ENCODE measurements around the gene MDGA2. TPM values are rescaled to one million over a fixed set of nuclear protein-coding genes. Genes with fewer than 3 reads are reported as not detected.
"Not testable (repeated sequence)": the region's sequence is repeated elsewhere in the genome, so short reads cannot be mapped to it uniquely, and the experiment has no call there.

The MDGA2 gene
- total RNA-seq, 2 experiments from 2014 or later, result not detected

- no peak overlapping the region for H3K27ac Mint-ChIP-seq
Observed at GRCh38 chr14:47665337-47666134, 9.9 kb downstream of the MDGA2 start.

GRCh38 chr14:47662466-47662865 is 12.9 kb downstream of the MDGA2 start:
- H3K4me3 Mint-ChIP-seq, result no peak overlapping the region
- no peaks in the 10 kb centered on the region for H3K27me3 Mint-ChIP-seq (ENCODE audit: low read depth)
- no peaks in the 10 kb centered on the region for H3K4me1 Mint-ChIP-seq (ENCODE audit: low read depth)
- DNase-seq, result no peak
- no peak overlapping the region for H3K27ac Mint-ChIP-seq
- intact Hi-C loops (cut with micrococcal nuclease), result no loop called here
- H3K36me3 Mint-ChIP-seq (ENCODE audit: low read depth), result no peaks in the 10 kb centered on the region
- H3K9me3 Mint-ChIP-seq, result peaks cover 2% of the 10 kb centered on the region
- CTCF ChIA-PET, result no interaction called here

More at GRCh38 chr14:47665337-47666134, 9.9 kb downstream of the MDGA2 start:
- H3K27me3 Mint-ChIP-seq (ENCODE audit: low read depth), result no peaks in the 10 kb centered on the region
- H3K9me3 Mint-ChIP-seq, result peaks cover 2% of the 10 kb centered on the region
- H3K36me3 Mint-ChIP-seq (ENCODE audit: low read depth), result no peaks in the 10 kb centered on the region
- H3K4me3 Mint-ChIP-seq, result no peak overlapping the region
- intact Hi-C loops (cut with micrococcal nuclease), result no loop called here
- DNase-seq, result no peak
- CTCF ChIA-PET, result no interaction called here
- H3K4me1 Mint-ChIP-seq (ENCODE audit: low read depth), result no peaks in the 10 kb centered on the region

GRCh38 chr14:47660158-47660557 is 15.2 kb downstream of the MDGA2 start:
- Mint-ChIP-seq H3K4me3 (no peak overlapping the region), H3K27me3 (ENCODE audit: low read depth) (no peaks in the 10 kb centered on the region), H3K27ac (no peak overlapping the region), H3K4me1 (ENCODE audit: low read depth) (no peaks in the 10 kb centered on the region), H3K9me3 (peaks cover 2% of the 10 kb centered on the region), H3K36me3 (ENCODE audit: low read depth) (no peaks in the 10 kb centered on the region)
- CTCF ChIA-PET, result no interaction called here
- DNase-seq, result no peak
- intact Hi-C loops (cut with micrococcal nuclease), result no loop called here

- Mint-ChIP-seq H3K36me3 (ENCODE audit: low read depth) (no peaks in the 10 kb centered on the region), H3K4me1 (ENCODE audit: low read depth) (no peaks in the 10 kb centered on the region), H3K27ac (no peak overlapping the region), H3K4me3 (no peak overlapping the region), H3K9me3 (no peaks in the 10 kb centered on the region), H3K27me3 (ENCODE audit: low read depth) (no peaks in the 10 kb centered on the region)
- no peak for DNase-seq
- CTCF ChIA-PET, result no interaction called here
- intact Hi-C loops (cut with micrococcal nuclease), result no loop called here
Observed at GRCh38 chr14:47658041-47658440, 17.4 kb downstream of the MDGA2 start.

- no peaks in the 10 kb centered on the region for H3K4me1 Mint-ChIP-seq (ENCODE audit: low read depth)
- no peak overlapping the region for H3K4me3 Mint-ChIP-seq
- CTCF ChIA-PET, result no interaction called here
- H3K36me3 Mint-ChIP-seq (ENCODE audit: low read depth), result no peaks in the 10 kb centered on the region
- no peak for DNase-seq
- intact Hi-C loops (cut with micrococcal nuclease), result no loop called here
- H3K9me3 Mint-ChIP-seq, result no peaks in the 10 kb centered on the region
- H3K27me3 Mint-ChIP-seq (ENCODE audit: low read depth), result no peaks in the 10 kb centered on the region
- H3K27ac Mint-ChIP-seq, result no peak overlapping the region
Observed at GRCh38 chr14:47657143-47657542, 18.3 kb downstream of the MDGA2 start.

- Mint-ChIP-seq H3K4me1 (ENCODE audit: low read depth) (no peaks in the 10 kb centered on the region), H3K4me3 (no peak overlapping the region), H3K27ac (no peak overlapping the region), H3K27me3 (ENCODE audit: low read depth) (no peaks in the 10 kb centered on the region), H3K9me3 (no peaks in the 10 kb centered on the region), H3K36me3 (ENCODE audit: low read depth) (no peaks in the 10 kb centered on the region)
- CTCF ChIA-PET, result no interaction called here
- intact Hi-C loops (cut with micrococcal nuclease), result no loop called here
- DNase-seq, result no peak
Observed at GRCh38 chr14:47651337-47651736, 24.1 kb downstream of the MDGA2 start.

- no peak overlapping the region for H3K27ac Mint-ChIP-seq
- no peaks in the 10 kb centered on the region for H3K36me3 Mint-ChIP-seq (ENCODE audit: low read depth)
- peaks cover 5% of the 10 kb centered on the region for H3K9me3 Mint-ChIP-seq
- no peaks in the 10 kb centered on the region for H3K4me1 Mint-ChIP-seq (ENCODE audit: low read depth)
- intact Hi-C loops (cut with micrococcal nuclease), result no loop called here
- H3K4me3 Mint-ChIP-seq, result no peak overlapping the region
- DNase-seq, result no peak
- H3K27me3 Mint-ChIP-seq (ENCODE audit: low read depth), result no peaks in the 10 kb centered on the region
- CTCF ChIA-PET, result no interaction called here
Observed at GRCh38 chr14:47637753-47638152, 37.7 kb downstream of the MDGA2 start.

GRCh38 chr14:47626151-47627035 is 49.0 kb downstream of the MDGA2 start:
- Mint-ChIP-seq H3K27me3 (ENCODE audit: low read depth) (no peaks in the 10 kb centered on the region), H3K4me1 (ENCODE audit: low read depth) (no peaks in the 10 kb centered on the region), H3K4me3 (no peak overlapping the region), H3K9me3 (peaks cover 5% of the 10 kb centered on the region), H3K27ac (no peak overlapping the region), H3K36me3 (ENCODE audit: low read depth) (no peaks in the 10 kb centered on the region)
- intact Hi-C loops (cut with micrococcal nuclease), result no loop called here
- CTCF ChIA-PET, result no interaction called here
- no peak for DNase-seq

- intact Hi-C loops (cut with micrococcal nuclease); CTCF ChIA-PET; H3K4me3 Mint-ChIP-seq; H3K36me3 Mint-ChIP-seq (ENCODE audit: low read depth); DNase-seq; H3K27ac Mint-ChIP-seq; H3K9me3 Mint-ChIP-seq; H3K27me3 Mint-ChIP-seq (ENCODE audit: low read depth); H3K4me1 Mint-ChIP-seq (ENCODE audit: low read depth): not testable (repeated sequence)
Observed at GRCh38 chr14:47624126-47624525, 51.3 kb downstream of the MDGA2 start.

GRCh38 chr14:47619392-47619791 is 56.0 kb downstream of the MDGA2 start:
- H3K4me1 Mint-ChIP-seq (ENCODE audit: low read depth), result no peaks in the 10 kb centered on the region
- intact Hi-C loops (cut with micrococcal nuclease), result no loop called here
- no peak for DNase-seq
- no peak overlapping the region for H3K27ac Mint-ChIP-seq
- H3K27me3 Mint-ChIP-seq (ENCODE audit: low read depth), result no peaks in the 10 kb centered on the region
- no peaks in the 10 kb centered on the region for H3K36me3 Mint-ChIP-seq (ENCODE audit: low read depth)
- H3K4me3 Mint-ChIP-seq, result no peak overlapping the region
- H3K9me3 Mint-ChIP-seq, result peaks cover 1% of the 10 kb centered on the region
- CTCF ChIA-PET, result no interaction called here

- CTCF ChIA-PET, result no interaction called here
- Mint-ChIP-seq H3K27ac (no peak overlapping the region), H3K4me1 (ENCODE audit: low read depth) (no peaks in the 10 kb centered on the region), H3K36me3 (ENCODE audit: low read depth) (no peaks in the 10 kb centered on the region), H3K27me3 (ENCODE audit: low read depth) (no peaks in the 10 kb centered on the region), H3K4me3 (no peak overlapping the region), H3K9me3 (peaks cover 3% of the 10 kb centered on the region)
- intact Hi-C loops (cut with micrococcal nuclease), result no loop called here
- DNase-seq, result no peak
Observed at GRCh38 chr14:47606566-47606965, 68.8 kb downstream of the MDGA2 start.

GRCh38 chr14:47596860-47597259 is 78.5 kb downstream of the MDGA2 start:
- H3K4me1 Mint-ChIP-seq (ENCODE audit: low read depth), result no peaks in the 10 kb centered on the region
- no peaks in the 10 kb centered on the region for H3K36me3 Mint-ChIP-seq (ENCODE audit: low read depth)
- CTCF ChIA-PET, result no interaction called here
- intact Hi-C loops (cut with micrococcal nuclease), result no loop called here
- no peak for DNase-seq
- H3K4me3 Mint-ChIP-seq, result no peak overlapping the region
- no peak overlapping the region for H3K27ac Mint-ChIP-seq
- H3K27me3 Mint-ChIP-seq (ENCODE audit: low read depth), result no peaks in the 10 kb centered on the region
- peaks cover 5% of the 10 kb centered on the region for H3K9me3 Mint-ChIP-seq

- no peak overlapping the region for H3K4me3 Mint-ChIP-seq
- intact Hi-C loops (cut with micrococcal nuclease), result no loop called here
- no peaks in the 10 kb centered on the region for H3K4me1 Mint-ChIP-seq (ENCODE audit: low read depth)
- no peaks in the 10 kb centered on the region for H3K36me3 Mint-ChIP-seq (ENCODE audit: low read depth)
- no peak for DNase-seq
- H3K27me3 Mint-ChIP-seq (ENCODE audit: low read depth), result no peaks in the 10 kb centered on the region
- no peak overlapping the region for H3K27ac Mint-ChIP-seq
- H3K9me3 Mint-ChIP-seq, result peaks cover 8% of the 10 kb centered on the region
- CTCF ChIA-PET, result no interaction called here
Observed at GRCh38 chr14:47596232-47596631, 79.2 kb downstream of the MDGA2 start.
